ENCODE data around the gene CD164.

GRCh38 chr6:109327959-109328358 is 54.3 kb downstream of the CD164 start:
- TF ChIP-seq CTCF (IDR thresholded peaks at IDR 0.05) (no peak), POLR2A (IDR thresholded peaks at IDR 0.05) (no peak)
